ENCODE results near the gene TECPR2.

TECPR2 gene

GRCh38 chr14:102472791-102473150 is 110.0 kb downstream of the TECPR2 start:
- DNase-seq = no peak

GRCh38 chr14:102473559-102473958 is 110.8 kb downstream of the TECPR2 start:
- DNase-seq = no peak

GRCh38 chr14:102474934-102475333 is 112.2 kb downstream of the TECPR2 start:
- no peak for DNase-seq

GRCh38 chr14:102479107-102479506 is 116.4 kb downstream of the TECPR2 start:
- DNase-seq = no peak

GRCh38 chr14:102479777-102480176 is 117.0 kb downstream of the TECPR2 start:
- DNase-seq = no peak

- DNase-seq = no peak
Observed at GRCh38 chr14:102481371-102481770, 118.6 kb downstream of the TECPR2 start.

- DNase-seq = no peak
Observed at GRCh38 chr14:102481791-102482238, 119.1 kb downstream of the TECPR2 start.

- no peak for DNase-seq
Observed at GRCh38 chr14:102484316-102484715, 121.6 kb downstream of the TECPR2 start.

- no peak for DNase-seq
Observed at GRCh38 chr14:102485693-102486512, 123.2 kb downstream of the TECPR2 start.

GRCh38 chr14:102486513-102487203 is 123.9 kb downstream of the TECPR2 start:
- no peak for DNase-seq

- DNase-seq = no peak
Observed at GRCh38 chr14:102487204-102487577, 124.5 kb downstream of the TECPR2 start.

- DNase-seq = no peak
Observed at GRCh38 chr14:102490456-102490855, 127.7 kb downstream of the TECPR2 start.

- no peak for DNase-seq
Observed at GRCh38 chr14:102491366-102491765, 128.6 kb downstream of the TECPR2 start.

- DNase-seq = no peak
Observed at GRCh38 chr14:102491786-102492530, 129.2 kb downstream of the TECPR2 start.

- no peak for DNase-seq
Observed at GRCh38 chr14:102492531-102492910, 129.8 kb downstream of the TECPR2 start.

GRCh38 chr14:102493096-102493495 is 130.4 kb downstream of the TECPR2 start:
- DNase-seq = no peak

GRCh38 chr14:102493585-102493984 is 130.8 kb downstream of the TECPR2 start:
- DNase-seq = no peak

GRCh38 chr14:102495491-102496330 is 133.0 kb downstream of the TECPR2 start:
- no peak for DNase-seq

GRCh38 chr14:102496331-102496691 is 133.6 kb downstream of the TECPR2 start:
- DNase-seq = no peak

- DNase-seq = no peak
Observed at GRCh38 chr14:102496958-102497744, 134.4 kb downstream of the TECPR2 start.

- DNase-seq = no peak
Observed at GRCh38 chr14:102497998-102498677, 135.4 kb downstream of the TECPR2 start.

All from T-helper 9 cell (primary cell).